GM21515 (cell line): Measurements from ENCODE around the gene REEP3.

Source experiments
- ATAC-seq: cut with Tn5 transposase; IDR thresholded peaks from one replicate; pipeline ENCODE4 v1.9.1; 2021; ENCODE audit not compliant: unreplicated experiment

REEP3 gene

DNA sequence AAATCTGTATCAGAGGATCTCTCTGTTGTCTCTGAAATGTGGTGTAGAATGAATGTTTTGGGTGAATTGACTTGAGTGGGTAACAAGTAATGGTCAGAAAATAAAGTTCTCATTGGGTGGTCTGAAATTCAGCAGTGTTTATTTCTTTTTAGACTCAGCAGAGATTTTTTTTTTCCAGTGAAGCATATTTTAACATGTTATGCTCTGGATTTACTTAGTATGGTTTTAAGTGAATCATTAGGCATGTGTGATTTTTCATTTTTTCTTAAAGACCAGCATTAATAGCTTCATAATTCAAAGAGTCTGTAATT is 63.5 kb downstream of the REEP3 start:
- ATAC-seq: no peak

DNA sequence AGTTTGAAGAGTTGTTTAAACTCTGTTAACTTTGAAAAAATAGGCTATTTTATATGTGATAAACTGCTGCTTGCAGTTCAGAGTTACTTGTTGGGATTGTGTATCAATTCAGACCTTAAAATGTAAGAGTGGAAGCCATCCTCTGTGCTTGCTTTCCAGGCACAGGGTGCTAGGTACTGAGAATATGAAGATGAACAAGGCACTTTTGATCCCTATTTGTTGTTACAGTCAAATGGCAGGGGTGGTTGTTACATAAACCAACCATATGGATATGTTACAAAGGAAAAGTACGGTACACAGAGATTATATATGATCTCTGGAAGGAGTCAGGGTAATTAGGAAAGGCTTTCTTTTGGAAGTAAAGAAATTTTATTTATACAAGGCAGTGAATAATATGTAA is 63.8 kb downstream of the REEP3 start:
- no peak for ATAC-seq

DNA sequence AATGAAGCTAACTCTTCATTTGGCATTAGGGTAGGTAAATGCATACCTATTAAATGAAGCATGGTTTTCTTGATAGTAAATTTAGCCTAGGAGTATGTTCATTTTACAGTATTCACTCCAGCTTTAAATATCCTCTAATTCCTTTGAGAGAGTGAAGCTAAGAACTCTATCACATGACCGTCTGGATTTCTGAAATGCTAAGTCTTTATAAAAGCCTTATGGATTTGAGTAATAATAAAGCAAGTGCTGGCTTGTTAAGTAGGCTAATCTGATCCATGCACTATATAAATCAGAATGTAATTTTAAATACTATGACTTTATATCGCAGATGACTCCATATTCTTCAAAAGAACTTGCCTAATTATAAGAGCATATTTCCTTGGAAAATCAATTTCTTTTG is 64.8 kb downstream of the REEP3 start:
- ATAC-seq: no peak

DNA sequence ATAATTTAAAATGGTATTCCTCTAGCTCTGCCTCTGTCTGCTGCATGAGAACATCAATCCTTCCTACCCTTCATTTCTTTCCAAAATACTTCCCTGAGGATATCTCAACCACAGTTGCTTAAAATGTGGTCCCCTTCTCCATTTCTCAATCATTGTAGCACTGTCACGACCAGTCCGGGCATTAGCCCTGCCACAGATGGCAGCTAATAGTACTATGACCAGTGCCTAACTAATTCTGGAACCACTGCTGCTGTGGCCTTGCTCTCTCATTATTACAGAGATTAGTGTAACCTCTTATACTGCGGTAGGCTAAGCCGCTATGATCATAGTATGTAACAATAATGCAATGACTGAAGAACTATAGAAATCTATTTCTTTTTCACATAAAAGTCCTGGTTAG is 66.0 kb downstream of the REEP3 start:
- no peak for ATAC-seq

DNA sequence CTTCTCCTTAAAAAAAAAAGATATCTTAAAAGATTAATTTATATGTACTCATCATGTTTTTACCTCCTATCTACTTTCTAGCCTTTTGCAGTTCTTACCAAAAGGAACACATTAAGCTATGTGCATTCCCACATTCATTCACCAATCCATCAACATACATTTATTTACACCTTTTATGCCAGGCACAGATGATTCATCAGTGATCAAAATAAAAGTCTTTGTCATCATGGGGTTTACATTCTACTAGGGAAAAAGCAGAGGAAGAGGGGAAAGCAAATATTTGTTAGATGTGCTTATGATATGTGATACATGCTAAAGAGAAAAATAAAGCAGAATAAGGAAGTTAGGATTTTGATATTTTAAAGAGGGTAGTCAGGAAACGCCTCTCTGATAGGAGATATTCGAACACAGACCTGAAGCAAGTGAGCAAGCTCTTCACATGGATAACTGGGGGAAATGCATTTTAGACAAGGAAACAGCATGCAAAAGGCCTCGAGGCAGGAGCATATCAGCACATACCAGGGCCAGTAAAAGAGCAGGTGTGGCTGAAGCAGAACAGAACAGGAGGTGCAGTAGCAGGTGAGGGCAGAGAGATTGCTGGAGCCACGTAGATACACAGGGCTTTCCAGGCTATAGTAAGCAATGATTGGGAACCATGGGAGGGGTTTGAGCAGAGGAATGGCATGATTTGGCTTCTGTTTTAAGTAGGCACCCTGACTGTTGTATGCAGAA is 67.4 kb downstream of the REEP3 start:
- ATAC-seq: no peak

DNA sequence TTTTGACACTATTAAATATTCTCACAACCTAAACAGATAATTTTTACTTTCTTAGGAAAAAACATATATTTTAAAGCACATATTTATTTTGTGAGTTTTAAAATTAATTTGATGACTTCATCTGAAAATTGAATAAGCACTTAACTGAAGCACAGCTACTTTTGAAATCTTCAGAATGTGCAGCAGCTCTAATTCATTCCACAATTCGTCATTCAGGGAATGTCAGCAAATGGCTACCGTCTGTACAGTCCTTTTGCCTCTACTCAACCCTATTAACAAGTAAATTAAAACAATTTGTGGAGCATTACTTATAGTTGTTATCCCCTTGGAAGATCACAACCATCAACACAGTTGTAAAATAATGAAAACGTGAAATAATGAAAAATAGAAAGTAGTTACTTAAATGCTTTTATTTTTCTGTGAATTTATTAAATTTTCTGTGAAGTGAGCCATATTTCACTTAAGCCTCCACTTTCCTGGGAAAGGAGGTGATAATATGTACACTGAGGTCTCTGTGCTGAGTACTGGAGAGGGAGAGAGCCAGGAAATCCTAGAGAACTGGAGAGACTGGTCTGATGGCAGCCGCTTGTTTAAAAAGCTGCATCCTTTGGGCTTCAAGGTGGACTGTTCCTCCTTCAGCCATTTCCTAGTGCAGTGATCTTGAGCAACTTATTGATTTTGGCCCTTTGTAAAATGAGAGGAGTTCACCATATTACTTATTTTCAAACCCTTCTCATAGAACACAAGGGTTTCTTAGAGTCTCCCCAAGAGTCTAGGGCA is 70.6 kb downstream of the REEP3 start:
- ATAC-seq: no peak

DNA sequence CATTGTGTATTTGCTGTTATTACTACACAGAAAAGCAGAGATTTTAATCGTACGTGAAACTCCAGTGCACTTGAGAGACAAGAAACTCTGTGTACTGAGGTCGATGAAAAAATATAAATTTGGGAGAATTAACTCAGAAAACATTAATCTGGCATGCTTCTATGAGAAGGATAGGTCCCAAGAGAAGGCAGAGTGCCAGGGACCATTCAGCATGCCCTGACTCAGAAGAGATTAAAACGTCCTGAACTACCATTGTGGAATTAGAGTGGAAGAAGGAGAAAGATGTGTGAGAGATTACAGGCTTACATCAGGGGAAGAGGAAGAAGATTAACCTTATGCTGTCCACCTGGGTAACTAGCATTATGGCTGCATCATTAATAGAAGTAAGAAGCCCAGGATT is 72.4 kb downstream of the REEP3 start:
- ATAC-seq: no peak

DNA sequence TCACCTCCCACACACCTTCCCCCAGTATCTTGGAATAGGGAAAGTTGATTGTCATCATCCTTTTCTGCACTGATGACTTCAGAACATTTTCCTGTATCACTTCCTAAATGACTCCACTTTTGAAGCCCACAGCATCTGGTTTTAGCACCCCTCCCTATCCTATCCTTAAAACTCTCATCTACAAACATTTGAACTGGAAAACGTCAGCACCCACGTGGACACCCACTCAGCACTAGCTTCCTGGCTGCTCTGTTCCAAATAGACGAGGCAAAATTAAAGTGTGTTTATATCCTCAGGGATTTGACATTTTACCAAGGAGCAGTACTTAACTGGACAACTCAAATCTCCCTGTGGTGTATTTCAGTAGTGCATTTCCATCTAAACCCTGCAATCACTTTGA is 73.9 kb downstream of the REEP3 start:
- no peak for ATAC-seq

DNA sequence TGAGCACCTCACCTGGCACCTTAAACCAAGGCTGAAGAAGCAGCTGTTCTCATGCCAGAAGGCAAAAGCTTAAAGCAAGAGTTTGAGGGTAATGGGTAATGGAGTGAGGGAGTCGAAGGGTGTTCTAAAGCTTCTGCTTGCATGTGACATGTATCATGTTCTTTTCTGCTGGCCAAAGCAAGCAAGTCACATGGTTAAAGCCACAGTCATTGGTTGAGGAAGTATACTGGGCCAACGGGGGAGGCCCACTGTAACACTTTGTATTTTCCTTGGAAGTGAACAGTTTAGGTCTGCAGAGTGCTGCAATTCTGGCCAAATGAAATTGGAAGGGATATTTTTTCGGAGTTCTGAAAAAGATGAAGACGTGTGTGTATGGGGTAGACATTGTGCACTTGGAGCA is 75.7 kb downstream of the REEP3 start:
- no peak for ATAC-seq

DNA sequence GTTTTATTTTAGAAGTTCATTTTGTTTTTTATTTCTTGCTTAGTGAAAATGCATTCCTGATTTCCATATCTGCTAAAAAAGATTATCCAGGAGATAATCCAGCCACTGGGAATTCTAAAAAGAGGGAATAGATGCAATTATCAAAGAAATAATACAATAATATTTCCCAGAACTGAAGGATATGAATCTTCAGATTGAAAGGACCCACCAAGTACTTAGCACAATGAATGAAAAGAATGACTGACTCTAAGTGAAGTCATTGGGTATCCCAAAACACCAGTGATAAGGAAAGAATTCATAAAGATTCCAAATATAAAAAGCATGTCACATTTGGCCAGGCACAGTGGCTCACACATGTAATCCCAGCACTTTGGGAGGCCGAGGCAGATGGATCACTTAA is 79.3 kb downstream of the REEP3 start:
- ATAC-seq: no peak

DNA sequence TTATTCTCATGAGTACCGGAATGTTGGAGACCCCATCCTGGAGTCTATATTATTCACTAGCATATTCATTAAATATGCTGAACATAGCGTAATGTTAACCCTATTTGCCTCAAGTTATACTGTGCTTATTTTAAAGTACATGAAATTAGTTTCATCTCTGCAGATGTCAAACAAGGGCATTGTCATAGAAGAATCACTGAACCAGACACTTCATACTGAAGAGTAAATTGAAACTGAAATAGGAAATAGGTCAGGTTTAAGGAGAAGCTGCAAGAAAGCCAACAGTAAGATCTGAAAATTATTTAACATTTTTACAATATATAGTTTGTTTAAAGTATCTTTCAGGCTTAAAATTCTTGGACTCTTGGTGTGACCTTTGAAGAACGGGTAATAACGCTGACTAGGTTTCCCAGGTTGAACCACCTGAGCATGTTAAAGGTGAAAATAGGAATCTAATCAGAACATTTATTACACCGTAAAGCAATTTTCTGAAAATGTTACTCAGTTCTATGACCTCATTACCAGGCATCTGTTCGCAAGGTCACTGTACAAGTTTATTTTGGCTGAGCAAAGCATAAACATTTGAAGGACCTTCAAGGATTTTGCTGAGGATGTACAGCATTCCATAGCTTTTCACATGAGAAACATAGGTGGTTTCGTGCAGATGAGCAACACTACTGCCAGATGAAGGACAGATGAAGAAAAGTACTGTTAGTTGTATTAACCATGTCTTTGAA is 82.7 kb downstream of the REEP3 start:
- ATAC-seq: peak; percentile 73

DNA sequence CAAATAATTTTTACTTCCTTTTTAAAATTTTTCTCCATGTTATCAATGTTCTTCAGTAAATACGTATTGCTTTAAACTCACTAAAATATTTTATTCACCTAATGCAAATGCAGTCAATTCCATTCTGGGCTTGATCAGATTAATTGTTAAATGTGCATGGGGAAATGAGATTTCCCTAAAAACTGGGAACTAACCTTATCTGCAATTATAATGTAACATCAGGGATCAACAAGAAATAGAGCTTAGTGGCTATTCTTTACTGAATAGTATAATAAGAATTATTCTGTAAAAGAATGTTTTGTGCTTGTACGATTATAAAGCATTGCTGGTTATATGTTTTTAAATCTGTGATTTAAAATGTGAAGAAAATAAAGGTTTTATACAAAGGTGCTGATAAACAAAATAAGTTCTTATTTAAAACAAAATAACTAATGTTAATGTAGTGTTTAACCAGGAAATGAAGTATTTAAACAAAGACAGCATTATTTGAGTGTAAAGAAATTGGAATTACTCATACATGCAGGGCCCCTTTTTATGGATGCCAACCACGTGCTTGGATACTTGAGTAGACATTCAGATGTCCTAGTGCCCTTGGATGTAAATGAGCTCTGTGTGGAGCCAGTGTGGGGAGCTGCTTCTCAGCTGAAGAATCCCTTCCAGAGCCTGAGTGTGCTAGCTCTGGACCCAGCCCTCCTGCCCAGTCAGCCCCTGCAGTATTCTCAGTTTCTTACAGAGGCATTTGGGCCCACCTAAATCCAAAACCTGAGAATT is 84.2 kb downstream of the REEP3 start:
- no peak for ATAC-seq

DNA sequence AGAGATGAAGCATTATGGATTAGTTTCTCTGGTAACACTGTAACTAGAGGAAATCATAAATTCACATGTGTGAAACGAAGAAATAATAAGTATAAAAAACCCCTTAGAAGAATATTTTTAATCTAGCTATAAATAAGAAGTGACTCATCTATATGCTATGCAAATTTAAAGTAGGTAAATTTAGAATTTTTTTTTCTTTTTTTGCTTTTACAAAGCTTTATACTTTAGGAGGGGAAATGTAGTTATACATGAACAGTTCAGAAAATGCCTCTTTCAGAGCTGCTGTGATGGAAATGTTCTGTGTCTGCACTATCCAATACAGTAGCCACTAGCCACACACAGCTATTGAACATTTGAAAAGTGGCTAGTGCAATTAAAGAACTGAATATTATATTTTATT is 87.3 kb downstream of the REEP3 start:
- no peak for ATAC-seq

DNA sequence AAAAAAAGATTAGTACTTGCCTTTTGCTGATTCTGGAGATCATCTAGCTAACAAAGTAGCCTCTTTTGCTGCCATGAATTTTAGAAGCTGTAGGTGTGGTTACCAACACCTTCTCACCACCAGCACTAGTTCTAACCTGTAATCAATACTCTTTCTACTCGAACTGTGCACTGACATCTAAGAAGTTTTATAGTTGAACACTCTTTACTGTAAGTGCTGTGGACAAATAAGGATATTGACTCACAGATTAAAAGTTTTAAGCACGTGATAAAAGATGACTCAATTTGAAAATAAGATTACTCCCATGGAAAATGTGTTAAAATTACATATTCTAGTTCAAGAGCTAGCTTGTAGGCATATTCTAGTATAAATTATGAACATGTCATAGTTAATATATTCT is 89.9 kb downstream of the REEP3 start:
- ATAC-seq: no peak

DNA sequence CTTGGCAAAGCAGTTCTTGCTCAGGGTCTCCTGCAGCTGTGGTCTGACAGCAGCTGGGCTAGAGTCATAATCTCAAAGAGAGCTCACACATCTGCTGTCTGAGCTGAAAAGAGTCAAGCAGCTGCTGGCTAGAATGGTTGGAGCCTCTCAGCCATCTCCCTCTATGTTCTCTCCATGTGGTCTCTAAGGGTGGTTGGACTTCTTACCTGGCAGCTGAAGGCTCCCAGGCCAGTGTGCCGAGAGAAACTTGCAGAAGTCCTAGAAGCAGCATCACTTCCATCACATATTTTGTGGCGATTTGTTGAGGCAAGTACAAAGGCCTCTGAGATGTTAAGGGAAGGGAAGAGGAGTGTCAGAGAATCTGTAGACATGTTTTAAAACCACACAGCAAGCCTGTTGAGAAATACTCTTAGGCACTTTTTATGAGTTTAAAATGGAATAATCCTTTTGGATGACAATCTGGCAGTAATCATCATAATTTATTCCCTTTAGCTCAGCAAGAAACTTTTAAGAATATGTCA is 93.2 kb downstream of the REEP3 start:
- no peak for ATAC-seq

DNA sequence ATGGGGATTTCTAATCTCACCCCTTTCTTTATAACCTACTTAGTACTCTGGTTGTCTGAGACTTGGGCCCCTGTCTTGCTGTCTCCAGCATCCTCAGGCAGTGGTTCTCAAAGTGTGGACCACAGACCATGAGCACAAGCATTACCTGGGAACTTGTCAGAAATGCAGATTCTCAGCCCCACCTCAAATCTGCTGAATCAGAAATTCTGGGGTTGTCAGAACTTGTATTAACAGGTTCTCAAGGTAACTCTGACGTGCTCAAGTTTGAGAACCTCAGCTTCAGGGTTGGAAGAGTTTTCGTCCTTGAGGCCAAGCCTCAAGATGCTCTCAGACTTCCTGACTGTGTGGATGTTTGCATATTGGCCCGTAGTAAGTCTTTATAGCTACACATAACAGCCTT is 97.4 kb downstream of the REEP3 start:
- no peak for ATAC-seq

DNA sequence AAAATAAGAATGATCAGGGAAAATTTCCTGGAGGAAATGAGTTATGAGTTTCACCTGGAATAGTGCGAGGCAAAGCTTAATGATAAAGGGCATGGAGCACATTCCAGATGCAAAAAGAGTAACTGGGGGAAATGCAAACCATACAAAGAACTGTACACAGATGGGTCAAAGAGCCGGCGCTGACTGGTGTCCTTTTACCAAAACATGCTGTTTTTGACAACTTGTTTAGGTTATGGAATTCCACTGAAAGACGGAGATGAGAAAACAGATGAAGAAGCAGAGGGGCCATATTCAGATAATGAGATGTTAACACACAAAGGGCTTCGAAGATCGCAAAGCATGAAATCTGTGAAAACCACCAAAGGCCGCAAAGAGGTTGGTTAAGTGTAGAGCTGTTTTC is 98.2 kb downstream of the REEP3 start:
- ATAC-seq: no peak

DNA sequence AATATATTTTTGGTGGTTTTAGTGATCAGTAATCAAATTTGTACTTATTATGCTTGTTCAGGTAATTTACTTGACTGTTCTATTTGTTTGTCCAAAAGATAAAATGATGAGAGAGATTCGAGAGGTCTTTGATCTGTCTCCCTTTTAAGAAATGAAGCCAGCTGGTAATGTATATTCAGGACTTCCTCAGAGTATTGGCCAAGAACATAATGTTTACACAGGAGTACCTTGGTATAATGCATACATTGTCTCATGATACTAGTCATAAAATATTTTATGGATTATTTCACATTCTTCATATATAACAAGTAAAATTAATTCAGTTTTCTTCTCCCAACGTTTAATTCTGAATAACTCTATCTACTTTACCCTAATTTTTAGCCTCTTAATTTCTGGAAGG is 100.9 kb downstream of the REEP3 start:
- no peak for ATAC-seq

DNA sequence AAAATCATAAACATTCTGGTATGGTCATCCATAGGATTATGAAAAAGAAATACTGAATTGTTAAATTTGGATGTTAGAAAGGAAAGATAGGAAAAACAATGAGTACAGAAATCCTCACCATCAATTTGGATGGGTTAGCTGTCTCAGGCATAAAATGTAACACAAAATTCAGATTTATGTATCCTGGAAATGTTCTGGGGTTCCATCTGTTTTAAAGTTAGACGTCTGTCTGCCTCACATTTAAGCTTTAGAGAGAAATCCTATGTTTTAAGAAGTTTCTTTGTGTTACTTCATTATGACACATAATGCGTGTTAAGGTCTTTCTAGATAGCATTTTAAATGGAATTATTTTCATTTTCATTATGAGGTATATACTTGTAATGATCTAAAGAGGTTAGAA is 103.5 kb downstream of the REEP3 start:
- no peak for ATAC-seq

DNA sequence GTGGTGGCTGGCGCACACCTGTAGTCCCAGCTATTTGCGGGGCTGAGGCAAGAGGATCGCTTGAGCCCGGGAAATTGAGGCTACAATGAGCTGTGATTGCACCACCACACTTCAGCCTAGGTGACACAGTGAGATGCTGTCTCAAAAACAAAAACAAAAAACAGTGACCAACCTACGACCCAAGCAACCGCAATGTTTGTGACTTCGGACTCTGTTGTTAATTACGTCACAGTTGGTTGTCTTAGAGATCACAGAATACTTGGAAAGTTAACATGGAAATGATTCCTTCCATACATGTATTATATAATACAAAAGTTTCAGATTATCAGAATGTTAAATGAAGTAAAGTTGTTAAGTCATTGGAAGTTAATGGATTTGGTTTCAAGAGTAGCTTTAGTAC is 106.2 kb downstream of the REEP3 start:
- no peak for ATAC-seq

DNA sequence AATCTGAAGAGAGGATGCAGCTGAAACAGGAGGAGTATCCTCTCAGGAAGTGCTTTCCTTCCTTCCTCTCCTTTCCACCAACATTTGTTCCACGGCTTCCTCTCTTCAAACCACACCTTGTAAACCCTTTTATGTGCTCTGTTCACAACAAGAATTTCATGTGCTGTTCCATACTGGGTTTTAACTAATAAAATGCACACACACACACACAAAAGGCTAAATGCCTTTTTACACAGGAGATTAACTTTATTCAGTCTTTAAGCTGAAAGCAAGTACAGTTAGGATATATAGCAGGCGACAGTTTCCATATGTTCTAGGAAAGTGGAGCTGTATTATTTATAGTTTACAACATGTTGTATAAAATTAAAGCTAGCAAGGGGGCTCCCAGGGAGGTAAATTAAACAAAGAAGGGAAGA is 106.7 kb downstream of the REEP3 start:
- no peak for ATAC-seq
